Measurements from ENCODE around the gene XIST. TPM values are rescaled to one million over a fixed set of nuclear protein-coding genes. Genes with fewer than 3 reads are reported as not detected.
"Not testable (repeated sequence)": the region's sequence is repeated elsewhere in the genome, so short reads cannot be mapped to it uniquely, and the experiment has no call there.

XIST gene
- polyA plus RNA-seq, 12 donors = 0.03 to 561 (median 75.8) TPM; not detected in 2

DNA sequence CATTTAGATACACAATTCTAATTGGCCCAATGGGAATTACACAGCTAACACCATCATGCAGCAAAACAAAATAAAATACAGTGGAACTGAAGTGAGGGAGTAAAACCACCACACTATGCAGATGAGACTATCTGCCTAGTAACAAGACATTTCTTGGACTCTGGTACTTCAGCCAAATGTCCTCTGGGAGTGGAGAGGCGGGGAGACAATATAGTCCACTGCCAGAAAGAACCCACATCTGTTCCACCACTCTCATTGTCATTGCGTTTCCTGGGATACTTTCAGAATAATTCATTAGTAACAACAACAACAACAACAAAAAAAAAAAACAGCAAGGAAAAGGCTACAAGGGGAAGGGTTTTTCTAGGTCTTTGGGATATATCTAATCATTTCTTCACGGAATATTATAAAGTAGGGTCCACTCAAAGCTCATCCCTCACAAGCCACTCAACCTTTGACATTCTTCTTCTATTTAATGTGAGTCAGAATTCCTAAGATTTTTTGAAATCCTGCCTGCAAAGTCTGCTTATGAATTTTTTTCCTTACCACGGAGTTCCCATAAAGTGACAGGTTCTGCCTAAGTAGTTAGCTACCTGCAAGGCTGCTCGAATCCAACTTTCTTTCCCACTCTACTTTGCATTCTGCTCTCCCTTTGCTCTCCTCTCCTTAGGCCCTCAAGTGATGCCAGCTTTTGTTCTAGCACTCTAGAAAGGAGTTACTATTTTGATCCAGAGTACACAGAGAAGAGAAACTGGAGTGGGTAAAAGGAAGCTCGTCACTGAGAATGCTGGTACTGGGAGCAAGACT, 34.9 kb downstream of the XIST start:
- DNase-seq = no peak

DNA sequence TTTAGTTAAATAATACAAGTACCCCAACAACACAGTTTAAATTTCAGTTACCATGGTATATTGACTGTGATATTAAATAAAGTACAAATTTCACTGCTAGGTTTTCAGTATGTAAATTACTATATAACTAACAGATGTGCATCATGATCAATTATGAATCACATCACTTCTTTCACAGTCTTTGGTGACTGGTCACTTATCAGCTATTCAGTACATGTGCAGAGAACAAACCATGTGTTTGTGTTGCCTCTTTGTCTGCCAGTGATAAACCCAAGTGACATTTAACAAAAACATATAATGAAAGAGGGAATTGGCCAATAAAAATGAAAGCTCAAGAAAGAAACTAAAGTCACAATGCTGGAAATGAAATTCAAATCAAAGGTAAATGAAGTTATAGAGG, 40.3 kb downstream of the XIST start:
- no peak for DNase-seq

DNA sequence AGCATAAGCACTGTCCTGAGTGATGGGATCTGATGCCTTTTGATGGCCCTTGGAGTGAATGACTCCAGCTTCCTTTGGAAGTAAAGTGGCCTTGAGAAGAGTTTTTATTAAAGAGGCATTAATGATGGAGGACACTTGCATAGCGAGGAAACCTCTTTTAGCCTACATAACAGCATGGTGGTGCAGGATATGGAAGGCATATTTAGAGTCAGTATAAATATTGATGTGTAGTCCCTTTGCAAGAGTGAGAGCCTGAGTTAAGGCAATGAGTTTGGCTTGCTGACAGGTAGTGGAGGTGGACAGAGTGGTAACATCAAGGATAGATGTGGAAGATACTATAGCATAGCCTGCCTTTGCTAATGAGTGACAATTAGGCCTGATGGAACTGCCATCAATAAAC, 48.4 kb downstream of the XIST start:
- not testable (repeated sequence) for DNase-seq

DNA sequence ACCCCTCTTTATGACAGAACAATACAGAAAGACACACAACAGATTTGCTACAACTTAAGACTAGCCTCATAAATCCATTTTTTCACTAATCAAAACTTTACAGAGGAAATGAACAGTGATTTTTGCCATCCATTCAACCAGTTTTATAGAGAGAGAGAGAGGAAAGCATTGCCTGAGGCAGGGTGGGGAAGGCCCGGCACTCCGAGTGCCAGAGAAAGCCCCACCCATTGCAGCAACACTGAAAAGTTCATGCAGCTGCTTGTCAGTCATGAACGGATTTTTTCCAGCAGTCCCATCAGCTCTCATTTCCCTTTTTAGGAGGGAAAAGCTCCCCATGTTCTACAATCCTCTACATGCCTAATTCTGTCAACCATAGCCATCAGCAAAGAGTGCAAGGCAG, 52.6 kb downstream of the XIST start:
- no peak for DNase-seq

DNA sequence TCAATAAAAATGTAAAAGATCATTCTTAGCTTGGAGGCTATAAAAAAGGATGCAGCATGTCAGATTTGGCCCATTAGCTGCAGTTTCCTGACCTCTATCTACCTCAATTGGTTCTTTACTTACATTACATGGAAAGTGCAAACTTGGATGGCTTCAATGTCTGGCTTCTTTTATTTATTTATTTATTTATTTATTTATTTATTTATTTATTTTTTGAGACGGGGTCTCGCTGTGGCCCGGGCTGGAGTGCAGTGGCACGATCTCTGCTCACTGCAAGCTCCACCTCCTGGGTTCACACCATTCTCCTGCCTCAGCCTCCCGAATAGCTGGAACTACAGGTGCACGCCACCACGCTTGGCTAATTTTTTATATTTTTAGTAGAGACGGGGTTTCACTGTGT, 60.0 kb downstream of the XIST start:
- not testable (repeated sequence) for DNase-seq

DNA sequence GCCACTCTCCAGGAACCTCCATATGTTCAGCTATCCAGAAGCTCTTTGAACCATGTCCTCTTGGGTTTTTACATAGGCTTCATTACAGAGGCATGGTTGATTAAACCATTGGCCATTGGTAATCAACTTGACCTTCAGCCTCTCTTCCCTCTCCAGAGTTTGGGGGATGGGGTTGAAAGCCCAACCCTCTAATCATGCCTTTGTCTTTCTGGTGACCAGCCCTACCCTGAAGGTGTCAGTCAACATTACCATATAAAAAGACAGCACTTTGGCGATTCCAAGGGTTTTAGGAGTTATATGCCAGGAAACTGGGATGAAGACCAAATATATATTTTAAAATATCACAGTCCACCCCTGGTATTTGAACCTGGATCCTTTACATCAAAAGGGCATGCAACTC, 67.0 kb downstream of the XIST start:
- no peak for DNase-seq
